SK-N-SH (cell line): ENCODE results near the gene SYT17. TPM values are rescaled to one million over a fixed set of nuclear protein-coding genes. Genes with fewer than 3 reads are reported as not detected.

Experiments
- CTCF ChIA-PET: fragments of 300-600, 350-600 bp; formaldehyde crosslinking; extraction: SDS; loops from one replicate; lab custom pipeline; 2021; lab: Yijun Ruan, JAX
- POLR2A ChIA-PET: fragments of 350-600 bp; sonication (Branson Sonifier 250); formaldehyde crosslinking; extraction: SDS; loops from one replicate; lab custom pipeline; 2020; ENCODE audit warnings: antibody characterized with exemption, inconsistent platforms; lab: Yijun Ruan, JAX
- DNase-seq: peaks from one replicate; pipeline ENCODE4 v3.0.0; 2012
- H2AFZ ChIP-seq: fragments of 200-600 bp; sonication (generic); 2 replicates; pipeline ENCODE4 v1.8.1; 2016; ENCODE audit warnings: antibody characterized with exemption, mild to moderate bottlenecking, low read depth
- H3F3A ChIP-seq: fragments of 200-600 bp; sonication (generic); replicated peaks from 2 replicates; pipeline ENCODE3; 2016; ENCODE audit warnings: antibody characterized with exemption, mild to moderate bottlenecking; ENCODE audit not compliant: insufficient read depth
- H3K27ac ChIP-seq, 2 experiments: fragments of 200-500 bp in 1 of 2; fragments of 200-600 bp in 1 of 2; sonication (Bioruptor generic) in 1 of 2; sonication (generic), shearing (Covaris generic) in 1 of 2; 2 replicates each; pipeline versions ENCODE4 v1.5.1 to v1.6.1; 2014 to 2016; ENCODE audit warnings: low read depth in 2 of 2, inconsistent platforms in 1 of 2, low read length in 1 of 2, mild to moderate bottlenecking in 1 of 2, mixed read lengths in 1 of 2
- H3K27me3 ChIP-seq: fragments of 200-600 bp; sonication (generic), shearing (Covaris generic); 2 replicates; pipeline ENCODE4 v1.6.1; 2016; ENCODE audit warnings: mixed run types; ENCODE audit not compliant: insufficient read depth
- H3K36me3 ChIP-seq, 2 experiments: fragments of 200-500 bp in 1 of 2; fragments of 200-600 bp in 1 of 2; sonication (Bioruptor generic) in 1 of 2; sonication (generic) in 1 of 2; replicated peaks in 1 of 2; 2 replicates each; pipeline versions ENCODE3 to v1.5.1; 2014 to 2016; ENCODE audit warnings: low read length in 1 of 2, mild to moderate bottlenecking in 1 of 2; ENCODE audit not compliant: insufficient read depth in 2 of 2, control insufficient read depth in 1 of 2
- H3K4me1 ChIP-seq, 2 experiments: fragments of 200-500 bp in 1 of 2; fragments of 200-600 bp in 1 of 2; sonication (Bioruptor generic) in 1 of 2; sonication (generic), shearing (Covaris generic) in 1 of 2; 2 replicates each; pipeline versions ENCODE4 v1.5.1 to v1.6.1; 2014 to 2016; ENCODE audit warnings: low read depth in 1 of 2, low read length in 1 of 2, mixed run types in 1 of 2; ENCODE audit not compliant: insufficient read depth in 2 of 2, control insufficient read depth in 1 of 2
- H3K4me2 ChIP-seq: fragments of 200-600 bp; sonication (generic), shearing (Covaris generic); 2 replicates; pipeline ENCODE4 v1.6.1; 2017; ENCODE audit warnings: mixed run types
- H3K4me3 ChIP-seq, 2 experiments: fragments of 200-500 bp in 1 of 2; fragments of 200-600 bp in 1 of 2; sonication (Bioruptor generic) in 1 of 2; sonication (generic), shearing (Covaris generic) in 1 of 2; 2 replicates each; pipeline versions ENCODE4 v1.5.1 to v1.8.1; 2014 to 2016; ENCODE audit warnings: low read depth in 2 of 2, inconsistent platforms in 1 of 2, low read length in 1 of 2, mild to moderate bottlenecking in 1 of 2, mixed read lengths in 1 of 2, moderate library complexity in 1 of 2
- H3K79me2 ChIP-seq: fragments of 200-600 bp; sonication (generic); 2 replicates; pipeline ENCODE4 v1.8.1; 2017; ENCODE audit warnings: mild to moderate bottlenecking; ENCODE audit not compliant: insufficient read depth
- H3K9ac ChIP-seq: fragments of 200-600 bp; sonication (generic); 2 replicates; pipeline ENCODE4 v1.6.1; 2017; ENCODE audit warnings: mixed run types
- H3K9me2 ChIP-seq: fragments of 200-600 bp; sonication (generic); 2 replicates; pipeline ENCODE4 v1.6.1; 2017; ENCODE audit warnings: mixed run types
- H3K9me3 ChIP-seq: fragments of 200-600 bp; sonication (generic); 2 replicates; pipeline ENCODE4 v1.6.1; 2017; ENCODE audit warnings: mixed run types, mild to moderate bottlenecking, moderate library complexity
- H4K20me1 ChIP-seq: fragments of 200-600 bp; sonication (generic); 2 replicates; pipeline ENCODE4 v1.6.1; 2017; ENCODE audit warnings: mild to moderate bottlenecking, mixed run types; ENCODE audit not compliant: insufficient read depth
- ELF1 ChIP-seq: IDR thresholded peaks from 2 replicates; pipeline ENCODE4 v1.4.0; 2012
- EP300 ChIP-seq, 2 experiments: IDR thresholded peaks; 2 replicates each; pipeline versions ENCODE4 v1.4.0 to v1.6.1; 2012; ENCODE audit warnings: borderline replicate concordance in 1 of 2, low read depth in 1 of 2, low read length in 1 of 2
- FOSL2 ChIP-seq: IDR thresholded peaks from 2 replicates; pipeline ENCODE4 v1.4.0; 2012; ENCODE audit warnings: low read depth, mild to moderate bottlenecking, moderate library complexity, borderline replicate concordance
- FOXM1 ChIP-seq: IDR thresholded peaks from 2 replicates; pipeline ENCODE4 v1.4.0; 2012; ENCODE audit warnings: low read depth, mild to moderate bottlenecking
- GABPA ChIP-seq: IDR thresholded peaks from 2 replicates; pipeline ENCODE4 v1.4.0; 2012; ENCODE audit warnings: low read depth, mild to moderate bottlenecking
- GATA2 ChIP-seq: sonication (generic); formaldehyde crosslinking; IDR thresholded peaks from 2 replicates; pipeline ENCODE4 v1.5.0; 2020; ENCODE audit warnings: mild to moderate bottlenecking, missing genetic modification reagents
- JUND ChIP-seq: IDR thresholded peaks from 2 replicates; pipeline ENCODE4 v1.4.0; 2012
- MEF2A ChIP-seq: IDR thresholded peaks from 2 replicates; pipeline ENCODE4 v1.4.0; 2012; ENCODE audit warnings: low read depth, borderline replicate concordance
- MXI1 ChIP-seq: IDR thresholded peaks from 2 replicates; pipeline ENCODE4 v1.6.1; 2012; ENCODE audit warnings: mild to moderate bottlenecking, low read depth, low read length, improper control_type of control experiment
- POLR2AphosphoS5 ChIP-seq: IDR thresholded peaks from 2 replicates; pipeline ENCODE4 v1.6.1; 2012; ENCODE audit warnings: low read depth, low read length
- RFX5 ChIP-seq: IDR thresholded peaks from 2 replicates; pipeline ENCODE4 v1.6.1; 2012; ENCODE audit warnings: mild to moderate bottlenecking, improper control_type of control experiment, low read length
- TAF1 ChIP-seq: IDR thresholded peaks from 2 replicates; pipeline ENCODE4 v1.6.1; 2012; ENCODE audit warnings: low read depth, mild to moderate bottlenecking, low read length, moderate library complexity, borderline replicate concordance
- TCF12 ChIP-seq: IDR thresholded peaks from 2 replicates; pipeline ENCODE4 v1.4.0; 2012
- USF2 ChIP-seq: fragments of 150-350 bp; IDR thresholded peaks from 2 replicates; pipeline ENCODE4 v1.6.1; 2017; ENCODE audit warnings: antibody characterized with exemption, low read length, low read depth, borderline replicate concordance
- YY1 ChIP-seq: IDR thresholded peaks from 2 replicates; pipeline ENCODE4 v1.4.0; 2012; ENCODE audit warnings: low read depth, mild to moderate bottlenecking
- ZBTB33 ChIP-seq: IDR thresholded peaks from 2 replicates; pipeline ENCODE4 v1.4.0; 2012; ENCODE audit warnings: low read depth, borderline replicate concordance
- WGBS: methylation state at CpG from one replicate; pipeline ENCODE4 v1.1.6; 2017; ENCODE audit warnings: low lambda C conversion rate; 5-methylcytosine and 5-hydroxymethylcytosine counted together
- polyA plus RNA-seq, 3 experiments: library from polyadenylated mRNA; depleted of rRNA; stranded (reverse); fragments of >200 nt; gene quantifications; 2 replicates each; pipeline ENCODE4 v1.2.3, GENCODE V29; 2012
- TF ChIP-seq, protein P1 (sequence below): IDR thresholded peaks from 2 replicates; pipeline ENCODE4 v1.6.1; 2012; ENCODE audit warnings: mild to moderate bottlenecking, low read depth, low read length, moderate library complexity

SYT17 gene
- polyA plus RNA-seq, 1 of the 3 experiments (the other 2 are of a cell fraction), result 0.21 TPM

GRCh38 chr16:19182481-19182880, 14.4 kb downstream of the SYT17 start:
- Histone ChIP-seq H3K79me2 (no peaks in the 10 kb centered on the region), H3K4me1 (no peaks in the 10 kb centered on the region), H3K36me3 (no peaks in the 10 kb centered on the region), H4K20me1 (no peaks in the 10 kb centered on the region), H3K4me2 (no peak overlapping the region), H2AFZ (no peak overlapping the region), H3K9ac (no peak overlapping the region), H3K9me2 (no peaks in the 10 kb centered on the region), H3K27ac (no peak overlapping the region), H3K9me3 (no peaks in the 10 kb centered on the region), H3K4me3 (no peak overlapping the region), H3K27me3 (no peaks in the 10 kb centered on the region; the same call in 1 of the 2 replicates), H3F3A (no peaks in the 10 kb centered on the region)
- WGBS, result 71% methylated on average over 6 of the region's 6 CpGs
- no peak for DNase-seq
- TF ChIP-seq MXI1, result no peak
- TF ChIP-seq RFX5, result no peak
- no peak for TF ChIP-seq MEF2A
- TF ChIP-seq TAF1, result no peak
- no peak for TF ChIP-seq FOSL2
- no peak for TF ChIP-seq FOXM1
- TF ChIP-seq JUND, result no peak
- no peak for TF ChIP-seq TCF12
- no peak for TF ChIP-seq GABPA
- TF ChIP-seq POLR2AphosphoS5, result no peak
- TF ChIP-seq, protein P1, sequence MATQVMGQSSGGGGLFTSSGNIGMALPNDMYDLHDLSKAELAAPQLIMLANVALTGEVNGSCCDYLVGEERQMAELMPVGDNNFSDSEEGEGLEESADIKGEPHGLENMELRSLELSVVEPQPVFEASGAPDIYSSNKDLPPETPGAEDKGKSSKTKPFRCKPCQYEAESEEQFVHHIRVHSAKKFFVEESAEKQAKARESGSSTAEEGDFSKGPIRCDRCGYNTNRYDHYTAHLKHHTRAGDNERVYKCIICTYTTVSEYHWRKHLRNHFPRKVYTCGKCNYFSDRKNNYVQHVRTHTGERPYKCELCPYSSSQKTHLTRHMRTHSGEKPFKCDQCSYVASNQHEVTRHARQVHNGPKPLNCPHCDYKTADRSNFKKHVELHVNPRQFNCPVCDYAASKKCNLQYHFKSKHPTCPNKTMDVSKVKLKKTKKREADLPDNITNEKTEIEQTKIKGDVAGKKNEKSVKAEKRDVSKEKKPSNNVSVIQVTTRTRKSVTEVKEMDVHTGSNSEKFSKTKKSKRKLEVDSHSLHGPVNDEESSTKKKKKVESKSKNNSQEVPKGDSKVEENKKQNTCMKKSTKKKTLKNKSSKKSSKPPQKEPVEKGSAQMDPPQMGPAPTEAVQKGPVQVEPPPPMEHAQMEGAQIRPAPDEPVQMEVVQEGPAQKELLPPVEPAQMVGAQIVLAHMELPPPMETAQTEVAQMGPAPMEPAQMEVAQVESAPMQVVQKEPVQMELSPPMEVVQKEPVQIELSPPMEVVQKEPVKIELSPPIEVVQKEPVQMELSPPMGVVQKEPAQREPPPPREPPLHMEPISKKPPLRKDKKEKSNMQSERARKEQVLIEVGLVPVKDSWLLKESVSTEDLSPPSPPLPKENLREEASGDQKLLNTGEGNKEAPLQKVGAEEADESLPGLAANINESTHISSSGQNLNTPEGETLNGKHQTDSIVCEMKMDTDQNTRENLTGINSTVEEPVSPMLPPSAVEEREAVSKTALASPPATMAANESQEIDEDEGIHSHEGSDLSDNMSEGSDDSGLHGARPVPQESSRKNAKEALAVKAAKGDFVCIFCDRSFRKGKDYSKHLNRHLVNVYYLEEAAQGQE, result no peak
- TF ChIP-seq ZBTB33, result no peak
- no peak for TF ChIP-seq YY1
- TF ChIP-seq ELF1, result no peak
- no peak for TF ChIP-seq GATA2 (CRISPR knock-in tag)
- TF ChIP-seq EP300 (IDR thresholded peaks at IDR 0.05; ENCODE audit: borderline replicate concordance in 1 of 2, low read depth in 1 of 2, low read length in 1 of 2), result no peak
- no peak for TF ChIP-seq USF2
- CTCF ChIA-PET, result interaction anchor here (1.1 kb wide), 1 partner anchor 320 kb away, joined by 4 read pairs; no protein-coding TSS in a partner anchor
- POLR2A ChIA-PET, result no interaction called here
